Endothelial cell of umbilical vein (primary cell): Measurements from ENCODE around the gene ACADS. TPM values are rescaled to one million over a fixed set of nuclear protein-coding genes. Genes with fewer than 3 reads are reported as not detected.

ENCODE experiments used
- BruUV-seq: library from RNA; stranded (reverse); fragments of 400-500 nt; replicated peaks from 2 replicates; lab custom pipeline; 2021; lab: Mats Ljungman, UMichigan
- CTCF ChIA-PET: fragments of 300-600, 350-600 bp; sonication (Branson Sonifier 250); formaldehyde crosslinking; loops from one replicate; lab custom pipeline; 2021; ENCODE audit warnings: antibody characterized with exemption, inconsistent platforms; lab: Charles Lee
- POLR2A ChIA-PET: fragments of 300-600, 350-600 bp; sonication (Branson Sonifier 250); formaldehyde crosslinking; loops from one replicate; lab custom pipeline; 2021; ENCODE audit warnings: antibody characterized with exemption, inconsistent platforms; lab: Charles Lee
- DNase-seq: peaks from one replicate; pipeline ENCODE4 v3.0.0-alpha.2; 2011; ENCODE audit warnings: low read depth, low spot score
- FAIRE-seq: peaks from 2 replicates; lab custom pipeline; 2011; peaks lifted over from hg19 to GRCh38; lab: Jason Lieb, UNC
- H2AFZ ChIP-seq: 2 replicates; pipeline ENCODE4 v1.6.0; 2012; ENCODE audit warnings: low read depth, low read length, control low read depth, inconsistent platforms
- H3K27ac ChIP-seq: 2 replicates; pipeline ENCODE4 v1.5.1; 2011; ENCODE audit warnings: low read depth, mild to moderate bottlenecking, control low read depth, low read length, moderate library complexity; ENCODE audit not compliant: insufficient read depth
- H3K27me3 ChIP-seq, 2 experiments: 2 replicates each; pipeline versions ENCODE4 v1.6.0 to v1.6.1; 2011; ENCODE audit warnings: low read length in 2 of 2, mixed read lengths in 1 of 2; ENCODE audit not compliant: control insufficient read depth in 2 of 2, insufficient read depth in 2 of 2
- H3K36me3 ChIP-seq, 2 experiments: 2 replicates in 1 of 2; 3 replicates in 1 of 2; pipeline ENCODE4 v1.5.1; 2011; ENCODE audit warnings: low read length in 2 of 2, mild to moderate bottlenecking in 1 of 2, moderate library complexity in 1 of 2; ENCODE audit not compliant: control insufficient read depth in 2 of 2, insufficient read depth in 2 of 2; ENCODE audit errors: extremely low read depth in 1 of 2
- H3K4me1 ChIP-seq: 3 replicates; pipeline ENCODE4 v1.5.1; 2011; ENCODE audit warnings: mild to moderate bottlenecking, low read length; ENCODE audit not compliant: control insufficient read depth, insufficient read depth; ENCODE audit errors: extremely low read depth
- H3K4me2 ChIP-seq: 2 replicates; pipeline ENCODE4 v1.6.1; 2011; ENCODE audit warnings: low read length, control low read depth, mixed read lengths; ENCODE audit not compliant: insufficient read depth
- H3K4me3 ChIP-seq, 3 experiments: fragments of 200-600 bp in 1 of 3; sonication (generic), shearing (Covaris generic) in 1 of 3; replicated peaks in 1 of 3; 2 replicates each; pipeline ENCODE4 v1.5.1; 2011 to 2016; ENCODE audit warnings: control low read depth in 3 of 3, low read length in 3 of 3, mild to moderate bottlenecking in 2 of 3, inconsistent platforms in 1 of 3, low read depth in 1 of 3, moderate library complexity in 1 of 3; ENCODE audit not compliant: insufficient read depth in 1 of 3
- H3K79me2 ChIP-seq: 2 replicates; pipeline ENCODE4 v1.6.0; 2012; ENCODE audit warnings: low read length, inconsistent platforms; ENCODE audit not compliant: control insufficient read depth, insufficient read depth
- H3K9ac ChIP-seq: replicated peaks from 2 replicates; pipeline ENCODE3; 2011; ENCODE audit warnings: low read length, control low read depth; ENCODE audit not compliant: insufficient read depth; ENCODE audit errors: extremely low read depth
- H3K9me1 ChIP-seq: replicated peaks from 3 replicates; pipeline ENCODE4 v1.6.0; 2011; ENCODE audit warnings: mild to moderate bottlenecking, low read length; ENCODE audit not compliant: control insufficient read depth, insufficient read depth; ENCODE audit errors: extremely low read depth
- H3K9me3 ChIP-seq: replicated peaks from 2 replicates; pipeline ENCODE4 v1.5.1; 2012; ENCODE audit warnings: low read length, inconsistent platforms; ENCODE audit not compliant: control insufficient read depth, insufficient read depth
- H4K20me1 ChIP-seq: replicated peaks from 2 replicates; pipeline ENCODE3; 2011; ENCODE audit warnings: mild to moderate bottlenecking, low read length; ENCODE audit not compliant: control insufficient read depth, insufficient read depth; ENCODE audit errors: extremely low read depth
- EZH2 ChIP-seq: IDR thresholded peaks from 2 replicates; pipeline ENCODE4 v1.6.1; 2012; ENCODE audit warnings: borderline replicate concordance, low read depth, mild to moderate bottlenecking, moderate library complexity, low read length, inconsistent platforms; ENCODE audit not compliant: severe bottlenecking
- FOS ChIP-seq: IDR thresholded peaks from 2 replicates; pipeline ENCODE4 v1.6.1; 2011; ENCODE audit warnings: mild to moderate bottlenecking, low read length, moderate library complexity, borderline replicate concordance; ENCODE audit not compliant: insufficient read depth
- GATA2 ChIP-seq: IDR thresholded peaks from 2 replicates; pipeline ENCODE4 v1.7.0; 2011; ENCODE audit warnings: low read depth, mild to moderate bottlenecking, moderate library complexity, mixed read lengths, low read length; ENCODE audit not compliant: insufficient read length, insufficient read depth
- JUN ChIP-seq: IDR thresholded peaks from 2 replicates; pipeline ENCODE4 v1.6.1; 2011; ENCODE audit warnings: borderline replicate concordance, low read depth; ENCODE audit not compliant: insufficient read length, insufficient read depth
- MAX ChIP-seq: IDR thresholded peaks from 2 replicates; pipeline ENCODE4 v1.6.1; 2011; ENCODE audit not compliant: insufficient read depth, insufficient read length
- MYC ChIP-seq: IDR thresholded peaks from one replicate; pipeline ENCODE4 v1.6.1; 2011; ENCODE audit warnings: mild to moderate bottlenecking, low read depth, low read length
- POLR2A ChIP-seq: IDR thresholded peaks from 2 replicates; pipeline ENCODE4 v1.6.1; 2012; ENCODE audit warnings: low read depth, mild to moderate bottlenecking, control low read depth, low read length
- POLR2AphosphoS5 ChIP-seq: IDR thresholded peaks from 2 replicates; pipeline ENCODE4 v1.6.1; 2012; ENCODE audit warnings: low read depth, mild to moderate bottlenecking, control low read depth, low read length, moderate library complexity; ENCODE audit not compliant: insufficient read depth
- dilution Hi-C: fragments of 300-500 bp; cut with MboI; formaldehyde crosslinking; loops from one replicate; pipeline ENCODE4 v1.15.0; 2019; ENCODE audit warnings: low sequenced_read_pairs; ENCODE audit not compliant: extremely low pct_ligation_motif_present
- intact Hi-C: fragments of 100-400 bp; cut with micrococcal nuclease; formaldehyde crosslinking; loops from one replicate; pipeline ENCODE4 v1.10.0; 2022
- polyA plus RNA-seq, 4 experiments: library from polyadenylated mRNA; depleted of rRNA in 3 of 4; stranded (reverse) in 3 of 4; unstranded in 1 of 4; fragments of >200 nt; gene quantifications; 2 replicates each; pipeline versions ENCODE4 v1.2.1 to v1.2.3, GENCODE V29; 2011 to 2012; ENCODE audit warnings: missing spikeins in 1 of 4
- total RNA-seq: library from RNA; stranded (reverse); gene quantifications from 2 replicates; pipeline ENCODE4 v1.2.3, GENCODE V29; 2021
- TF ChIP-seq, protein P1 (sequence below), 2 donors: IDR thresholded peaks; 1 replicate in 1 of 2; 2 replicates in 1 of 2; pipeline ENCODE4 v1.5.1; 2011; ENCODE audit warnings: low read length in 2 of 2, mild to moderate bottlenecking in 2 of 2, moderate library complexity in 2 of 2, control low read depth in 1 of 2, inconsistent platforms in 1 of 2, low read depth in 1 of 2; ENCODE audit not compliant: insufficient read depth in 1 of 2; ENCODE audit errors: extremely low read depth in 1 of 2

Gene ACADS
- total and polyA plus RNA-seq, 2 donors (not counting 3 experiments of a cell fraction or from before 2014, with no cell fraction given), result 8.2 to 8.9 TPM

DNA sequence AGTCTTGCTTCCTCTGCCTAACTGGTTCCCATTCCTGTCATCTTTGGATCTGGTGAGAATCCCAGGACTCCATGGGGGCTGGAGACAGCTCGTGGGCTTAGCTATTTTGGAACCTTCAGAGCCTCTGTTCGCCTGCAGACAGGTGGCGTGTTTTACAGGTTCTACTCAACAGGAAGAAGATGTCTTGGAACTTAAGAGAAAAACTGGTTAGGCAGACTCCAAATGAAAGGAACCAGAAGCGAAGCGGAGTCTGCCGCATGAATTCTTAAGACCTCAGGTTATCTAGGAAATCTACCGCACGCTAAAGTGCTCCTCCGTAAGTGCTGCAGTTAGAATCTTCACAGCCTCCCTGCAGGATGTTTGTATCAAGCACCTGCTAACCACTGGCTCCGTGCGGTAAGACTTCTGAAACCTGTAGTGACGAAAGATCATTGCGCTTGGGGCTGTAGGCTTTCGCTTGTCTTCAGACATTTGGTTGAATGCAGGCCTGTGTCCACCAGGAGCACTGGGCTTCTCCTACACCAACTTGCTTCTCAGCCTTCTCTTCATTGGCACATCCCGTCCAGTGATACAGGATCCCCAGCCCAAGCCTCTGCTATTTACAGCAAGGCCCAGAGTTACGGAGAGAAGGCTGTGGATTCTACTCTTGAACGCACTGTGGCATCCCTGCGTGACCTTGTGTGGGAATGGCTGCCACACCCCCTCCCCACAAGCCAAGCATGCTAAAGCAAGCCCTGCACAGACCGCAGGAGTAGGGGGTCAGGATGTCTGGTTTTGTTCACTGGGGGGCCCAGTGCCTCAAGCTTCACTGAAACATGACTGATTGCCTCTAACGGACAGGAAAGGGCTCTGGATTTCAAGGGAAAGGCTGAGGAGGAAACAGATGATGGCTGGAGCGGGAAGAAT lies 35.0 kb downstream of the ACADS start:
- H3K79me2 ChIP-seq, result no peaks in the 10 kb centered on the region
- ChIA-PET POLR2A (no interaction called here), CTCF (no interaction called here)
- no peak overlapping the region for H3K27ac ChIP-seq
- H3K4me3 ChIP-seq, result no peak overlapping the region
- TF ChIP-seq MYC (no peak), MAX (no peak), FOS (no peak), POLR2A (no peak), EZH2 (no peak), GATA2 (no peak), POLR2AphosphoS5 (no peak), JUN (no peak)
- TF ChIP-seq, protein P1, sequence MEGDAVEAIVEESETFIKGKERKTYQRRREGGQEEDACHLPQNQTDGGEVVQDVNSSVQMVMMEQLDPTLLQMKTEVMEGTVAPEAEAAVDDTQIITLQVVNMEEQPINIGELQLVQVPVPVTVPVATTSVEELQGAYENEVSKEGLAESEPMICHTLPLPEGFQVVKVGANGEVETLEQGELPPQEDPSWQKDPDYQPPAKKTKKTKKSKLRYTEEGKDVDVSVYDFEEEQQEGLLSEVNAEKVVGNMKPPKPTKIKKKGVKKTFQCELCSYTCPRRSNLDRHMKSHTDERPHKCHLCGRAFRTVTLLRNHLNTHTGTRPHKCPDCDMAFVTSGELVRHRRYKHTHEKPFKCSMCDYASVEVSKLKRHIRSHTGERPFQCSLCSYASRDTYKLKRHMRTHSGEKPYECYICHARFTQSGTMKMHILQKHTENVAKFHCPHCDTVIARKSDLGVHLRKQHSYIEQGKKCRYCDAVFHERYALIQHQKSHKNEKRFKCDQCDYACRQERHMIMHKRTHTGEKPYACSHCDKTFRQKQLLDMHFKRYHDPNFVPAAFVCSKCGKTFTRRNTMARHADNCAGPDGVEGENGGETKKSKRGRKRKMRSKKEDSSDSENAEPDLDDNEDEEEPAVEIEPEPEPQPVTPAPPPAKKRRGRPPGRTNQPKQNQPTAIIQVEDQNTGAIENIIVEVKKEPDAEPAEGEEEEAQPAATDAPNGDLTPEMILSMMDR (IDR thresholded peaks at IDR 0.05; ENCODE audit: extremely low read depth in 1 of 2, insufficient read depth in 1 of 2, low read depth in 1 of 2, low read length in 2 of 2), result no peak
- H2AFZ ChIP-seq, result no peak overlapping the region
- no peaks in the 10 kb centered on the region for H3K4me1 ChIP-seq
- H3K9me3 ChIP-seq, result no peaks in the 10 kb centered on the region
- no peak overlapping the region for H3K9ac ChIP-seq
- H3K4me2 ChIP-seq, result no peak overlapping the region
- dilution Hi-C loops (no loop called here), intact Hi-C loops (no loop called here)
- BruUV-seq, result no TSS peak
- FAIRE-seq (no peak), DNase-seq (no peak)
- peaks cover 6 to 17% of the 10 kb centered on the region in 2 experiments for H3K36me3 ChIP-seq
- no peaks in the 10 kb centered on the region for H3K27me3 ChIP-seq
- H3K9me1 ChIP-seq, result no peaks in the 10 kb centered on the region
- H4K20me1 ChIP-seq, result no peaks in the 10 kb centered on the region
